Transverse colon (tissue), 4 donors: ENCODE results near the gene KLHDC10. TPM values are rescaled to one million over a fixed set of nuclear protein-coding genes. Genes with fewer than 3 reads are reported as not detected.
A peak's percentile ranks its signal among the peaks of the same experiment; 100 is the strongest.
"Not testable (repeated sequence)": the region's sequence is repeated elsewhere in the genome, so short reads cannot be mapped to it uniquely, and the experiment has no call there.

ENCODE experiments used
- DNase-seq: peaks from one replicate; pipeline ENCODE4 v3.0.0-alpha.2; 2019
- H3K27ac ChIP-seq, 4 donors: fragments of 200-600 bp; sonication (generic); 2 replicates each; pipeline ENCODE4 v1.5.1; 2016 to 2018; ENCODE audit warnings: inconsistent platforms in 4 of 4
- H3K27me3 ChIP-seq: fragments of 200-600 bp; sonication (generic); 2 replicates; pipeline ENCODE4 v1.5.1; 2017; ENCODE audit warnings: inconsistent platforms
- H3K36me3 ChIP-seq, 4 donors: fragments of 200-600 bp; sonication (generic); 2 replicates each; pipeline ENCODE4 v1.5.1; 2017 to 2019; ENCODE audit warnings: inconsistent platforms in 4 of 4
- H3K4me1 ChIP-seq, 4 donors: fragments of 200-600 bp; sonication (generic); 2 replicates each; pipeline ENCODE4 v1.5.1; 2017 to 2020; ENCODE audit warnings: inconsistent platforms in 4 of 4
- H3K4me3 ChIP-seq, 4 donors: fragments of 200-600 bp; sonication (generic); 1 replicate in 1 of 4; 2 replicates in 3 of 4; pipeline versions ENCODE4 v1.5.1 to v1.6.1; 2017 to 2019; ENCODE audit warnings: inconsistent platforms in 4 of 4
- H3K9me3 ChIP-seq, 2 donors: fragments of 200-600 bp; sonication (generic); 2 replicates each; pipeline ENCODE4 v1.5.1; 2017 to 2019; ENCODE audit warnings: inconsistent platforms in 2 of 2
- EP300 ChIP-seq: sonication (generic); formaldehyde crosslinking; IDR thresholded peaks from one replicate; pipeline ENCODE4 v1.6.1; 2017; ENCODE audit warnings: antibody characterized with exemption, low read depth
- POLR2A ChIP-seq: fragments of 450-650 bp; IDR thresholded peaks from one replicate; pipeline ENCODE4 v1.6.1; 2016; ENCODE audit warnings: antibody characterized with exemption, mild to moderate bottlenecking, moderate library complexity
- POLR2AphosphoS5 ChIP-seq, 3 donors: sonication (generic); formaldehyde crosslinking; IDR thresholded peaks; one replicate each; pipeline ENCODE4 v1.6.1; 2016; ENCODE audit warnings: antibody characterized with exemption in 3 of 3
- WGBS, 2 donors: methylation state at CpG; one replicate each; pipeline ENCODE4 v1.1.5; 2018; ENCODE audit warnings: low coverage in 1 of 2; 5-methylcytosine and 5-hydroxymethylcytosine counted together
- in situ Hi-C, 4 donors: fragments of 200-750 bp; cut with MboI; loops; one replicate each; pipeline versions ENCODE4 v1.15.0 to v1.15.1; 2017; ENCODE audit warnings: low sequenced_read_pairs in 3 of 4, low pct_ligation_motif_present in 1 of 4, low pct_unique_long_range_greater_than_20kb in 1 of 4
- intact Hi-C: fragments of 100-400 bp; cut with DNase I; formaldehyde crosslinking; loops from one replicate; pipeline ENCODE4 v1.15.1; 2023; ENCODE audit warnings: low total_unique reads
- total RNA-seq, 4 donors: library from RNA; depleted of rRNA; stranded (reverse); fragments of >200 nt; gene quantifications; one replicate each; pipeline ENCODE4 v1.1.0, GENCODE V29; 2016
- TF ChIP-seq, protein P1 (sequence below), 5 experiments: fragments of 200-600 bp in 3 of 5; fragments of 450-650 bp in 2 of 5; sonication (generic) in 3 of 5; IDR thresholded peaks; 1 replicate in 2 of 5; 2 replicates in 3 of 5; pipeline ENCODE4 v1.5.1; 2016 to 2017; ENCODE audit warnings: antibody characterized with exemption in 5 of 5, inconsistent platforms in 3 of 5, mild to moderate bottlenecking in 2 of 5, moderate library complexity in 1 of 5

Gene KLHDC10
- total RNA-seq, 4 donors from 2014 or later = 9.4 to 23.5 (median 15.6) TPM

- no peak for DNase-seq
- Histone ChIP-seq H3K4me3 (no peak overlapping the region), H3K36me3 (no peaks in the 10 kb centered on the region), H3K27ac (no peak overlapping the region), H3K4me1 (peaks cover 3 to 30% (median 9%) of the 10 kb centered on the region in 4 donors), H3K27me3 (no peaks in the 10 kb centered on the region), H3K9me3 (no peaks in the 10 kb centered on the region)
- in situ Hi-C loops (no loop called here), intact Hi-C loops (no loop called here)
- no peak for TF ChIP-seq EP300
- TF ChIP-seq, protein P1, sequence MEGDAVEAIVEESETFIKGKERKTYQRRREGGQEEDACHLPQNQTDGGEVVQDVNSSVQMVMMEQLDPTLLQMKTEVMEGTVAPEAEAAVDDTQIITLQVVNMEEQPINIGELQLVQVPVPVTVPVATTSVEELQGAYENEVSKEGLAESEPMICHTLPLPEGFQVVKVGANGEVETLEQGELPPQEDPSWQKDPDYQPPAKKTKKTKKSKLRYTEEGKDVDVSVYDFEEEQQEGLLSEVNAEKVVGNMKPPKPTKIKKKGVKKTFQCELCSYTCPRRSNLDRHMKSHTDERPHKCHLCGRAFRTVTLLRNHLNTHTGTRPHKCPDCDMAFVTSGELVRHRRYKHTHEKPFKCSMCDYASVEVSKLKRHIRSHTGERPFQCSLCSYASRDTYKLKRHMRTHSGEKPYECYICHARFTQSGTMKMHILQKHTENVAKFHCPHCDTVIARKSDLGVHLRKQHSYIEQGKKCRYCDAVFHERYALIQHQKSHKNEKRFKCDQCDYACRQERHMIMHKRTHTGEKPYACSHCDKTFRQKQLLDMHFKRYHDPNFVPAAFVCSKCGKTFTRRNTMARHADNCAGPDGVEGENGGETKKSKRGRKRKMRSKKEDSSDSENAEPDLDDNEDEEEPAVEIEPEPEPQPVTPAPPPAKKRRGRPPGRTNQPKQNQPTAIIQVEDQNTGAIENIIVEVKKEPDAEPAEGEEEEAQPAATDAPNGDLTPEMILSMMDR (IDR thresholded peaks at IDR 0.05) = no peak
- TF ChIP-seq POLR2AphosphoS5 (IDR thresholded peaks at IDR 0.05) = no peak
- TF ChIP-seq POLR2A = no peak
- 95 to 97% methylated on average over 5 to 10 of the region's 10 CpGs for WGBS, 2 donors
These were observed 38.5 kb downstream of the KLHDC10 start for GRCh38 chr7:130108809-130109208.

DNA sequence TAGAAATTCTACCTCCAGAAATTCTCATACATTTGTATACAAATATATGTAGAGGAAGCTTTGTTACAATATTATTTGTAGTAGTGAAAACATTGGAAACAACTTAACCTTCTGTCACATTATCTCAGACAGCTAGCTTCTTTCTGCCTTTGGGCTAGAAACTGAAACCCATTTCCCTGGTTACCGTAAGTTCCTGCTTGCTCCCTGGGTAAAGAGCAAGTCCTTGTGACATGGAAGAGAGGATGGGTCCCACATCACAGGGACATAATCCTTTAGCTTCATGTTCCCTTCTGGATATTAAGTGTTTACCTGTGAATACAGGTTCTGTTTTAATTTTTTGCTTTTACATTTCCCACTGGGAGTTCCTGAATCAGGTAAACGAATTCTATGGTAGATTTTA lies 41.8 kb downstream of the KLHDC10 start:
- Histone ChIP-seq H3K27ac (no peak overlapping the region), H3K36me3 (no peaks in the 10 kb centered on the region), H3K9me3 (no peaks in the 10 kb centered on the region), H3K4me3 (no peak overlapping the region), H3K4me1 (peaks cover 9 to 34% (median 15%) of the 10 kb centered on the region in 4 donors), H3K27me3 (no peaks in the 10 kb centered on the region)
- WGBS, 2 donors = 77 to 100% methylated on average over 2 of the region's 2 CpGs
- no peak for DNase-seq
- intact Hi-C loops = no loop called here
- no peak for TF ChIP-seq POLR2A
- TF ChIP-seq POLR2AphosphoS5 (IDR thresholded peaks at IDR 0.05) = no peak
- TF ChIP-seq EP300 = no peak
- TF ChIP-seq, protein P1 (IDR thresholded peaks at IDR 0.05) = no peak
- in situ Hi-C loops = no loop called here

DNA sequence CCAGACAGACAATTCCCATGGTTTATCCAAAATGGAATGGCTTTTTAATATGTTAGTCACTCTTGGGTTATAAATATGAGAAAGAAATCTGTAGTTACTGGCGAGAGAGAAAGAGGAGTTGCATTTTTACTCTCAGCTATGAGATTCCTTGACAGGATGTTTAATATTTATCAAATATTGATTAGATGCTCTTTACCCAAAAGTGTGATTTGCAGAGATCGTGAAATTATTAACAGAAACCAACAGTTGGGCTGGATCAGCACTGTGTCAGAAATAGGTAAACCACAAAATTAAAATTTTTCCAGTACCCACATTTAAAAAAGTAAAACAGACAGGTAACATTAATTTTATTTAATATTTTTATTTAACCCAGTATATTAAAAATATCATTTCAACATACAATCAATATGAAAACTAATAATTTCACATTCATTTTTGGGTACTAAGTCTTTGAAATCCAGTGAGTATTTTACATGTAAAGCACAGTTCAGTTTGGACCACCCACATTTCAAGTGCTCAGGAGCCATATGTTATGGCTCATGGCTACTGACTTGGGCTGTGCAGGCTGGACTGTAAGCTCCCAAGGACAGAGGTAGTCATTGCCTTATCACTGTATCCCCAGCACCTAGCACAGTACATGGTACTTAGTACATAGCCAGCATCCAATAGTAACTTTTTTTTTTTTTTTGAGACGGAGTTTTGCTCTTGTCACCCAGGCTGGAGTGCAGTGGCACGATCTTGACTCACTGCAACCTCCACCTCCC lies 42.5 kb downstream of the KLHDC10 start:
- no peaks in the 10 kb centered on the region for H3K27me3 ChIP-seq
- intact Hi-C loops (no loop called here), in situ Hi-C loops (no loop called here)
- no peaks in the 10 kb centered on the region for H3K9me3 ChIP-seq
- H3K36me3 ChIP-seq = no peaks in the 10 kb centered on the region
- TF ChIP-seq, protein P1 (IDR thresholded peaks at IDR 0.05) = no peak
- TF ChIP-seq EP300 (no peak), POLR2AphosphoS5 (IDR thresholded peaks at IDR 0.05) (no peak), POLR2A (no peak)
- H3K4me3 ChIP-seq = no peak overlapping the region
- WGBS, 2 donors = 68 to 80% methylated on average over 4 of the region's 4 CpGs
- peaks cover 9 to 34% (median 15%) of the 10 kb centered on the region in 4 donors for H3K4me1 ChIP-seq
- peak overlapping the region; percentile 48 to 67 (median 52) for H3K27ac ChIP-seq
- no peak for DNase-seq

- in situ Hi-C loops, DNase-seq, H3K4me3 ChIP-seq, H3K9me3 ChIP-seq, H3K27me3 ChIP-seq, H3K36me3 ChIP-seq, intact Hi-C loops: not testable (repeated sequence)
- WGBS, 2 donors = 62% methylated on average over 5 of the region's 5 CpGs; no CpG with 5 or more reads in 1 of the 2 donors
- H3K27ac ChIP-seq = peak overlapping the region; percentile 48 to 67 (median 52)
- H3K4me1 ChIP-seq = peaks cover 9 to 34% (median 15%) of the 10 kb centered on the region in 4 donors
These were observed 43.1 kb downstream of the KLHDC10 start for GRCh38 chr7:130113426-130113805.
